Calu3 (cell line): ENCODE data around the gene ABCB6. TPM values are rescaled to one million over a fixed set of nuclear protein-coding genes. Genes with fewer than 3 reads are reported as not detected.
A peak's percentile ranks its signal among the peaks of the same experiment; 100 is the strongest.

Source experiments
- BruUV-seq: library from RNA; stranded (reverse); fragments of 400-500 nt; replicated peaks from 2 replicates; lab custom pipeline; 2021; lab: Mats Ljungman, UMichigan
- CTCF ChIA-PET: fragments of 300-600 bp; sonication (Branson Sonifier 250); formaldehyde crosslinking; loops from one replicate; lab custom pipeline; 2022; ENCODE audit warnings: antibody characterized with exemption; lab: Charles Lee
- DNase-seq: peaks from one replicate; pipeline ENCODE4 v3.0.0; 2022
- H3K27ac Mint-ChIP-seq: one replicate; pipeline ENCODE4 v1.8.0; 2022; ENCODE audit warnings: mixed read lengths; ENCODE audit not compliant: unreplicated experiment
- H3K27me3 Mint-ChIP-seq: one replicate; pipeline ENCODE4 v1.8.0; 2022; ENCODE audit warnings: mixed read lengths; ENCODE audit not compliant: unreplicated experiment
- H3K36me3 Mint-ChIP-seq: one replicate; pipeline ENCODE4 v1.8.0; 2022; ENCODE audit warnings: mild to moderate bottlenecking, moderate library complexity, mixed read lengths; ENCODE audit not compliant: insufficient read depth, unreplicated experiment
- H3K4me1 Mint-ChIP-seq: one replicate; pipeline ENCODE4 v1.8.0; 2022; ENCODE audit warnings: mild to moderate bottlenecking, low read depth, mixed read lengths; ENCODE audit not compliant: unreplicated experiment
- H3K4me3 Mint-ChIP-seq: one replicate; pipeline ENCODE4 v1.8.0; 2022; ENCODE audit warnings: mild to moderate bottlenecking, low read depth, moderate library complexity, mixed read lengths; ENCODE audit not compliant: unreplicated experiment
- H3K9me3 Mint-ChIP-seq: one replicate; pipeline ENCODE4 v1.8.0; 2022; ENCODE audit warnings: low read depth, mixed read lengths; ENCODE audit not compliant: unreplicated experiment
- intact Hi-C: fragments of 100-400 bp; cut with micrococcal nuclease; formaldehyde crosslinking; loops from one replicate; pipeline ENCODE4 v1.10.0; 2022; ENCODE audit not compliant: unreplicated experiment
- total RNA-seq: library from RNA; stranded (reverse); gene quantifications from 2 replicates; pipeline ENCODE4 v1.2.3, GENCODE V29; 2022
- TF ChIP-seq, protein P1 (sequence below): fragments of 200-600 bp; IDR thresholded peaks from one replicate; pipeline ENCODE4 v1.8.0; 2022; ENCODE audit warnings: antibody characterized with exemption; ENCODE audit not compliant: unreplicated experiment

Gene ABCB6
- total RNA-seq, 1 experiment from 2014 or later: 12.1 TPM

DNA sequence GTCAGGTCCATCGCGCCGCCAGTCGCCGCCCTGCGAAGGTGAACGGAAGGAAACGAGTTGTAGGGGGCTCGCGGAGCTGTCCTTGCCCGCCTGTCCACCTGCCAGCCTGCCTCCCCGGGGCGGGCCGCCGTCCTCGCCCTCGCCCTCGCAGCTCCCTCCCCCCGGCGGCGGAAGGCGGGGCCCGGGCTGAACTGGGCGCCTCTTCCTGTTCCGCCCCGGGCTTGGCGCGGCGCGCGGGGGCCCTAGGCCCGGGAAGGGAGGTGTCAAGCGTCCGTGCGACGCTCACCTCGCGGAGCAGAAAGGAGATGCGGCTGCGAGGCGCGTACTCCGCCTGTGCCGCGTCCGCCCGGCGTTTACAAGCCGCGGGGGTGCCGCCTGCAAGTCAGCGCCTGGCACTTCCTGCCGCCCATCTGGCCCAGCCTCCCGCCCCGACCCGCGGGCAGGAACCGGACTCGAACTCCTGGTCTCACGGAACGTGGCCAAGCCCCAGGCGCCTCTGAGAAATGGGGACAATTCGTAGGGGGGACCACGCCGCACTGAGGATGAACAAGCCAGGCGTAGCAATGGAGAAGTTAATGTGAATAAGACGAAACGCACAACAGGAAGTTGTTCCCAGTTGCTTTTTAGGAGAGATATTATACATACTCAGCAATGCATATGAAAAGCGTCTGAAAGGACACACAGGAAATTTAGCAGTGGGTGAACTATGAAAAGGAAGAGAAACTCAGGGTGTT, 41.8 kb downstream of the ABCB6 start, which contains the start of gene CNPPD1:
TSS of gene CNPPD1 (minus strand) at position 108 of the 734 bp plus-strand sequence. CDS start at position 11, 97 bp downstream.
- TSS peak; percentile 74 for BruUV-seq
- Mint-ChIP-seq H3K9me3 (no peaks in the 10 kb centered on the region), H3K4me3 (peak within 1 kb of the TSS; percentile 98), H3K36me3 (peaks cover 53% of the 10 kb centered on the region), H3K27me3 (no peaks in the 10 kb centered on the region), H3K4me1 (peaks cover 30% of the 10 kb centered on the region), H3K27ac (peak within 1 kb of the TSS; percentile 97)
- DNase-seq: peak; percentile 94
- CTCF ChIA-PET: interaction anchor here (0.6 to 1.7 kb wide), 7 partner anchors 29 to 353 kb away, joined by 3 to 9 read pairs (median 6); partner anchors contain the start of genes ANKZF1, ATG9A and ZFAND2B
- TF ChIP-seq, protein P1, sequence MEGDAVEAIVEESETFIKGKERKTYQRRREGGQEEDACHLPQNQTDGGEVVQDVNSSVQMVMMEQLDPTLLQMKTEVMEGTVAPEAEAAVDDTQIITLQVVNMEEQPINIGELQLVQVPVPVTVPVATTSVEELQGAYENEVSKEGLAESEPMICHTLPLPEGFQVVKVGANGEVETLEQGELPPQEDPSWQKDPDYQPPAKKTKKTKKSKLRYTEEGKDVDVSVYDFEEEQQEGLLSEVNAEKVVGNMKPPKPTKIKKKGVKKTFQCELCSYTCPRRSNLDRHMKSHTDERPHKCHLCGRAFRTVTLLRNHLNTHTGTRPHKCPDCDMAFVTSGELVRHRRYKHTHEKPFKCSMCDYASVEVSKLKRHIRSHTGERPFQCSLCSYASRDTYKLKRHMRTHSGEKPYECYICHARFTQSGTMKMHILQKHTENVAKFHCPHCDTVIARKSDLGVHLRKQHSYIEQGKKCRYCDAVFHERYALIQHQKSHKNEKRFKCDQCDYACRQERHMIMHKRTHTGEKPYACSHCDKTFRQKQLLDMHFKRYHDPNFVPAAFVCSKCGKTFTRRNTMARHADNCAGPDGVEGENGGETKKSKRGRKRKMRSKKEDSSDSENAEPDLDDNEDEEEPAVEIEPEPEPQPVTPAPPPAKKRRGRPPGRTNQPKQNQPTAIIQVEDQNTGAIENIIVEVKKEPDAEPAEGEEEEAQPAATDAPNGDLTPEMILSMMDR: no peak
- intact Hi-C loops: loop anchor here (5.0 kb wide), 1 partner anchor 120 kb away; no protein-coding TSS in a partner anchor

DNA sequence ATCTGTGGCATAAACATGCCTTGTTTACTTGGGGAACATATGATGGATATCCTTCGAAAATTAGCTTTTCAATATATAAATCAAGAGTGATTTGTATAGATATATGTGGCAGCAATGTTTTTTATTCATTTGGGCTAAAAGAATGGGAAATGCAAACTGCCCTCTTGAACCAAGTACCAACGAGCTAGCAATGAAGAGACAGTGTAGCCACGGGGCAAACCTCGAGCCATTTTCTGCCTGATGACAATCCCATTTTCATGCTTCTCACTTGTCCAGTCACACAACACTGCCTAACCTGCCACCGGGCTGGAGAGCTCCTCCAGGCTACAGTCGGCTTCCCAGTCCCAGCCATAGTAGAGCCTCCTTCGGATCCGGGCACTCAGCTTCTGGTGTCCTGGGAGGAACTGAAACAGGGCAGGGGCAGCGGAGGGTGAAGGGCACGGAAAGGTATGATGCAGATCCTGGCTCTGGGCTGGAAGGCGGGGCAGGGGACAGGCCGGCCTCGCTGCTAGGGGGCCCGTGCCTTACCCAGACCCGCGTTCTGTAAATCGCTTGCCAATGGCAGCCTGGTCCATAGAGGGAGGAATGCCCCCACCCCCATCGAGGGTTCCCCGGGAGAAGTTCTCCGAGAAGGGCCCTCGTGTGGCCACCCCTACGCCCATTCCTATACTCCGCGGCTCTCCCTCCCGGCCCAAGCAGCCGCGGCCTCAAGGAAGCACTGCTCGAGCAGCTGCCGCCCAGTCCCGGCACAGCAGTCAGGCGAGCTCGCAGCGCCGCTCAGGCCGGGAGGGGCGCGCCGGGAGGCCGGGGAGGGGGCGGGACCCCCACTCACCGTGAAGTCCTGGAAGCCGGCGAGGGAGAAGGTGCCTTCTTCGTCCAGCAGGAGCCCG, 42.6 kb downstream of the ABCB6 start:
- CTCF ChIA-PET: interaction anchor here (0.6 to 1.7 kb wide), 9 partner anchors 22 to 353 kb away, joined by 3 to 9 read pairs (median 5); partner anchors contain the start of genes ANKZF1, ATG9A and ZFAND2B
- no peaks in the 10 kb centered on the region for H3K27me3 Mint-ChIP-seq
- H3K27ac Mint-ChIP-seq: peak overlapping the region; percentile 47
- H3K4me1 Mint-ChIP-seq: peaks cover 30% of the 10 kb centered on the region
- intact Hi-C loops: loop anchor here (5.0 kb wide), 1 partner anchor 121 kb away; no protein-coding TSS in a partner anchor
- peaks cover 51% of the 10 kb centered on the region for H3K36me3 Mint-ChIP-seq
- no peaks in the 10 kb centered on the region for H3K9me3 Mint-ChIP-seq
- BruUV-seq: TSS peak; percentile 44
- peak; percentile 60 for DNase-seq
- TF ChIP-seq, protein P1: no peak
- peak overlapping the region; percentile 98 for H3K4me3 Mint-ChIP-seq

DNA sequence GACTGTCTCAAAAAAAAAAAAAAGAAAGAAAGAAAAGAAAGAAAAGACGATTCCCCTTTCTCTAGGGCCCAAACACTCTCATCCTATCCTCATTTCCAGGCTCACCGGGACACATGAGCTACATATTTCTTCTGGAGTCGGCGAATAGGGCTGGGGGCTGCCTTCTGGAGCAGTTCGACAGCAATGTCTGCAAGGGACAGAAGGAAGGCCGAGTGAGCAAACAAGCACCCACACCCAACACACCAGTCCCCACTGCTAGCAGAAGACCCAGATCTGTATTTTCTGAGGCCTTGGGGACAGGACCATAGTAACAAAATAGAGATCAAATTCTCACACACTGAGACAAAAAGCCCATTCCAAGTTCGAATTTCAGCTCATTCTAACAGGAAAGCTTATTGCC, 43.3 kb downstream of the ABCB6 start:
- CTCF ChIA-PET: interaction anchor here (0.6 to 1.7 kb wide), 8 partner anchors 23 to 120 kb away, joined by 3 to 9 read pairs (median 6); partner anchors contain the start of genes ANKZF1, ATG9A and ZFAND2B
- DNase-seq: no peak
- no peaks in the 10 kb centered on the region for H3K9me3 Mint-ChIP-seq
- no peaks in the 10 kb centered on the region for H3K27me3 Mint-ChIP-seq
- no TSS peak for BruUV-seq
- H3K27ac Mint-ChIP-seq: no peak overlapping the region
- peaks cover 51% of the 10 kb centered on the region for H3K36me3 Mint-ChIP-seq
- intact Hi-C loops: loop anchor here (5.0 kb wide), 1 partner anchor 122 kb away; no protein-coding TSS in a partner anchor
- peaks cover 30% of the 10 kb centered on the region for H3K4me1 Mint-ChIP-seq
- peak overlapping the region; percentile 98 for H3K4me3 Mint-ChIP-seq
- TF ChIP-seq, protein P1: no peak

DNA sequence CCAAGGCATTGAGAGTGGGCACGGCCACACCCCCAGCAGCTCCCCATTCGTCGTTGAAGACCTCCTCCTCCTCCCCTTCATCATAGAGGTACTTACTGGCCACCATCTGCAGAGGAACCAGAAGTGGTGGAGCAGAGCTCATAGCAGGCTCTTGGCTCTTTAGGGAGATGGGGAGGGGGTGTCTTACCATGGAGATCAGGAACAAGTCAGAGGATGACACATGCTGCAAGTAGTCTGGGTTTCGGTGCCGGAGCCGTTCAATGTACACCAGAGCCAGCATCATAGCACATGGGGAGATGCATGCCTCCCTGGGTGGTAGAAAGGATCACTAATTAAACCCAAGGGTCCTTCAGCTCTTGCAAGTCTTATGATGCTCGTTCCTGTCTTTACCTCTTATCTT, 44.0 kb downstream of the ABCB6 start:
- no peaks in the 10 kb centered on the region for H3K9me3 Mint-ChIP-seq
- intact Hi-C loops: loop anchor here (5.0 kb wide), 1 partner anchor 122 kb away; no protein-coding TSS in a partner anchor
- peaks cover 30% of the 10 kb centered on the region for H3K4me1 Mint-ChIP-seq
- no peak for DNase-seq
- peak overlapping the region; percentile 16 for H3K4me3 Mint-ChIP-seq
- no peak overlapping the region for H3K27ac Mint-ChIP-seq
- peaks cover 51% of the 10 kb centered on the region for H3K36me3 Mint-ChIP-seq
- CTCF ChIA-PET: interaction anchor here (0.7 kb wide), 1 partner anchor 50 kb away, joined by 4 read pairs; no protein-coding TSS in a partner anchor
- TF ChIP-seq, protein P1: no peak
- no peaks in the 10 kb centered on the region for H3K27me3 Mint-ChIP-seq
- no TSS peak for BruUV-seq
